GM21825 (cell line): ENCODE data around the gene PCGF6.

Experiments used
- ATAC-seq: cut with Tn5 transposase; IDR thresholded peaks from one replicate; pipeline ENCODE4 v1.9.1; 2021; ENCODE audit warnings: mild to moderate bottlenecking, moderate library complexity; ENCODE audit not compliant: unreplicated experiment

Gene PCGF6

GRCh38 chr10:103327906-103328305 is 23.0 kb downstream of the PCGF6 start:
- ATAC-seq, result no peak

- no peak for ATAC-seq
Measured at GRCh38 chr10:103316087-103316486, 34.9 kb downstream of the PCGF6 start.

GRCh38 chr10:103310197-103310596 is 40.7 kb downstream of the PCGF6 start:
- no peak for ATAC-seq

GRCh38 chr10:103307594-103307993 is 43.3 kb downstream of the PCGF6 start:
- ATAC-seq, result no peak

GRCh38 chr10:103295374-103296015 is 55.4 kb downstream of the PCGF6 start:
- no peak for ATAC-seq

- no peak for ATAC-seq
Measured at GRCh38 chr10:103291588-103291987, 59.4 kb downstream of the PCGF6 start.

GRCh38 chr10:103287992-103288391 is 62.9 kb downstream of the PCGF6 start:
- ATAC-seq, result no peak

GRCh38 chr10:103284170-103284569 is 66.8 kb downstream of the PCGF6 start:
- no peak for ATAC-seq

- ATAC-seq, result no peak
Measured at GRCh38 chr10:103282961-103283360, 68.0 kb downstream of the PCGF6 start.

- ATAC-seq, result no peak
Measured at GRCh38 chr10:103281753-103282152, 69.2 kb downstream of the PCGF6 start.

- ATAC-seq, result no peak
Measured at GRCh38 chr10:103280506-103280905, 70.4 kb downstream of the PCGF6 start.

- no peak for ATAC-seq
Measured at GRCh38 chr10:103280031-103280430, 70.9 kb downstream of the PCGF6 start.

GRCh38 chr10:103278862-103279298 is 72.1 kb downstream of the PCGF6 start:
- no peak for ATAC-seq

- ATAC-seq, result no peak
Measured at GRCh38 chr10:103278537-103278823, 72.5 kb downstream of the PCGF6 start.

GRCh38 chr10:103277713-103278536 is 73.0 kb downstream of the PCGF6 start:
- no peak for ATAC-seq

GRCh38 chr10:103276896-103277712 is 73.8 kb downstream of the PCGF6 start, which contains the start of gene INA:
TSS of gene INA (plus strand) at chr10:103277138. CDS start at chr10:103277212, 74 bp downstream.
- ATAC-seq, result no peak

GRCh38 chr10:103276251-103276895 is 74.6 kb downstream of the PCGF6 start:
- ATAC-seq, result no peak

GRCh38 chr10:103273041-103273441 is 77.9 kb downstream of the PCGF6 start:
- ATAC-seq, result no peak

GRCh38 chr10:103265717-103266329 is 85.1 kb downstream of the PCGF6 start:
- no peak for ATAC-seq

- no peak for ATAC-seq
Measured at GRCh38 chr10:103262229-103262628, 88.7 kb downstream of the PCGF6 start.

GRCh38 chr10:103259989-103260388 is 91.0 kb downstream of the PCGF6 start:
- ATAC-seq, result no peak
